Measurements from ENCODE around the gene AFAP1.
A peak's percentile ranks its signal among the peaks of the same experiment; 100 is the strongest.

AFAP1 gene

DNA sequence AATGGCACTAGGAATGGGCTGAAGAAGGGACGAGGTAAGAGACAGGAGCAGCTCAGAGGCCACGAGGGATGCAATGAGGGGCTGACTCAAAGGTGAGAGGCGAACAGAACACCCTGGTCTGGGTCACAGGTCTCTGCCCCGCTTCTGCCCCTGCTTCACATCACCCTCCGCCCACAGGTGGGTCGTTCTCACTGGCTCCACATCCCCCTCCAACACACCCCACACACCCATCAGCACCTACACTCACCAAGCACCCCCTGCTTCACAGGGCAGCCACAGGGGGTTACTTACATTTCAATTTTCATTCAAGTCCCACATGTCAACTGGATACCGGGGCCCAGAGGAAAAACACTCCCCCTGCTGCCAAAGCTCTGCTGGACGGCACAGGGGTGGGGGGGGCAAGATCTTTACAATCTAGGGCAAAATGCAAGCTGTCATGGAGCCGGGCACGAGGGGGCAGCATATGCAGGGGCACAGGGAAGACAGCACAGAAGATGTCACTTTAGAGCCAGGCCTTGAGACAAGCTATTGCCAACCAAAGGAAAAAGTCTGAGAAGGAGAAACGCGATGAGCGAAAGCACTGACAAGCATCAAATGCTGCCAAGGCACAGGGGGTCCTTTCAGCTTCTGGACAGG lies 94.0 kb downstream of the AFAP1 start:
- TF ChIP-seq TAF1 (IDR thresholded peaks at IDR 0.05; ENCODE audit: borderline replicate concordance, insufficient read depth, low read length): no peak
- no peak for TF ChIP-seq FOXP2 (optimal IDR thresholded peaks at IDR 0.05; ENCODE audit: borderline replicate concordance, extremely low read depth, extremely low read length, insufficient read depth)
- no peak for TF ChIP-seq SIN3A (IDR thresholded peaks at IDR 0.05; ENCODE audit: borderline replicate concordance, insufficient read depth, low read length)
- TF ChIP-seq POLR2AphosphoS5 (IDR thresholded peaks at IDR 0.05; ENCODE audit: low read depth, low read length): no peak
- no peak for TF ChIP-seq REST (IDR thresholded peaks at IDR 0.05; ENCODE audit: insufficient read depth in 1 of 2, low read depth in 2 of 2, low read length in 2 of 2)

GRCh38 chr4:7844594-7844991 lies 95.1 kb downstream of the AFAP1 start:
- TF ChIP-seq FOXP2 (optimal IDR thresholded peaks at IDR 0.05; ENCODE audit: borderline replicate concordance, extremely low read depth, extremely low read length, insufficient read depth) (no peak), SIN3A (IDR thresholded peaks at IDR 0.05; ENCODE audit: borderline replicate concordance, insufficient read depth, low read length) (peak; percentile 48; the same call in 1 of the 2 replicates)

GRCh38 chr4:7843831-7844593 lies 95.6 kb downstream of the AFAP1 start:
- no peak for TF ChIP-seq SIN3A (IDR thresholded peaks at IDR 0.05; ENCODE audit: borderline replicate concordance, insufficient read depth, low read length)
- TF ChIP-seq TAF1 (IDR thresholded peaks at IDR 0.05; ENCODE audit: borderline replicate concordance, insufficient read depth, low read length): no peak
- TF ChIP-seq POLR2AphosphoS5 (IDR thresholded peaks at IDR 0.05; ENCODE audit: low read depth, low read length): no peak
- TF ChIP-seq REST (IDR thresholded peaks at IDR 0.05; ENCODE audit: insufficient read depth in 1 of 2, low read depth in 2 of 2, low read length in 2 of 2): no peak
- TF ChIP-seq FOXP2 (optimal IDR thresholded peaks at IDR 0.05; ENCODE audit: borderline replicate concordance, extremely low read depth, extremely low read length, insufficient read depth): no peak

- no peak for TF ChIP-seq FOXP2 (optimal IDR thresholded peaks at IDR 0.05; ENCODE audit: borderline replicate concordance, extremely low read depth, extremely low read length, insufficient read depth)
- no peak for TF ChIP-seq REST (IDR thresholded peaks at IDR 0.05; ENCODE audit: insufficient read depth in 1 of 2, low read depth in 2 of 2, low read length in 2 of 2)
- TF ChIP-seq SIN3A (IDR thresholded peaks at IDR 0.05; ENCODE audit: borderline replicate concordance, insufficient read depth, low read length): no peak
- no peak for TF ChIP-seq TAF1 (IDR thresholded peaks at IDR 0.05; ENCODE audit: borderline replicate concordance, insufficient read depth, low read length)
- TF ChIP-seq POLR2AphosphoS5 (IDR thresholded peaks at IDR 0.05; ENCODE audit: low read depth, low read length): no peak
These were observed 97.0 kb downstream of the AFAP1 start for GRCh38 chr4:7842384-7843279.

GRCh38 chr4:7841894-7842293 lies 97.8 kb downstream of the AFAP1 start:
- TF ChIP-seq TAF1 (IDR thresholded peaks at IDR 0.05; ENCODE audit: borderline replicate concordance, insufficient read depth, low read length): no peak
- TF ChIP-seq FOXP2 (optimal IDR thresholded peaks at IDR 0.05; ENCODE audit: borderline replicate concordance, extremely low read depth, extremely low read length, insufficient read depth): no peak
- no peak for TF ChIP-seq REST (IDR thresholded peaks at IDR 0.05; ENCODE audit: insufficient read depth in 1 of 2, low read depth in 2 of 2, low read length in 2 of 2)
- TF ChIP-seq POLR2AphosphoS5 (IDR thresholded peaks at IDR 0.05; ENCODE audit: low read depth, low read length): no peak
- TF ChIP-seq SIN3A (IDR thresholded peaks at IDR 0.05; ENCODE audit: borderline replicate concordance, insufficient read depth, low read length): no peak

Data from PFSK-1 (cell line).